HAP-1 (cell line): Measurements from ENCODE around the gene TTC13.

Experiments used
- DNase-seq, 2 experiments: peaks; one replicate each; pipeline ENCODE4 v3.0.0-alpha.2; 2016 to 2020; ENCODE audit warnings: low spot score in 2 of 2
- H3K27me3 ChIP-seq: fragments of 250-450 bp; sonication (Bioruptor Pico); 2 replicates; pipeline ENCODE4 v1.5.1; 2020; ENCODE audit warnings: low read depth, mild to moderate bottlenecking, moderate library complexity
- H3K36me3 ChIP-seq: fragments of 250-450 bp; sonication (Bioruptor Pico); replicated peaks from 2 replicates; pipeline ENCODE4 v1.5.1; 2020; ENCODE audit warnings: mild to moderate bottlenecking
- H3K4me1 ChIP-seq: fragments of 250-450 bp; sonication (Bioruptor Pico); 2 replicates; pipeline ENCODE4 v1.5.1; 2020; ENCODE audit warnings: mild to moderate bottlenecking
- H3K4me3 ChIP-seq: fragments of 250-450 bp; sonication (Bioruptor Pico); 2 replicates; pipeline ENCODE4 v1.5.1; 2020; ENCODE audit warnings: mild to moderate bottlenecking, moderate library complexity
- H3K9me3 ChIP-seq: fragments of 250-450 bp; sonication (Bioruptor Pico); 2 replicates; pipeline ENCODE4 v1.5.1; 2020; ENCODE audit warnings: mild to moderate bottlenecking, moderate library complexity
- in situ Hi-C: fragments of 300-500 bp; cut with MboI; formaldehyde crosslinking; loops from 3 replicates; pipeline ENCODE4 v1.14.3; 2020; ENCODE audit warnings: low sequenced_read_pairs, inconsistent platforms, mixed read lengths

Gene TTC13

GRCh38 chr1:230979952-230980351 lies 1.3 kb upstream of the TTC13 start:
- no peak for DNase-seq
- Histone ChIP-seq H3K9me3 (no peaks in the 10 kb centered on the region), H3K36me3 (peaks cover 5% of the 10 kb centered on the region), H3K4me1 (peaks cover 21% of the 10 kb centered on the region), H3K4me3 (peak overlapping the region; percentile 69), H3K27me3 (no peaks in the 10 kb centered on the region)
- in situ Hi-C loops, result no loop called here

- in situ Hi-C loops, result no loop called here
- H3K27me3 ChIP-seq, result no peaks in the 10 kb centered on the region
- H3K9me3 ChIP-seq, result no peaks in the 10 kb centered on the region
- peaks cover 16% of the 10 kb centered on the region for H3K4me1 ChIP-seq
- peaks cover 5% of the 10 kb centered on the region for H3K36me3 ChIP-seq
- peak overlapping the region; percentile 69 for H3K4me3 ChIP-seq
- no peak for DNase-seq
These were observed 692 bp upstream of the TTC13 start for GRCh38 chr1:230979389-230979716.

GRCh38 chr1:230977761-230978490 lies 735 bp downstream of the TTC13 start:
- Histone ChIP-seq H3K4me1 (peaks cover 11% of the 10 kb centered on the region), H3K9me3 (no peaks in the 10 kb centered on the region), H3K36me3 (peaks cover 5% of the 10 kb centered on the region), H3K4me3 (peak overlapping the region; percentile 69), H3K27me3 (no peaks in the 10 kb centered on the region)
- in situ Hi-C loops, result no loop called here
- DNase-seq, result peak; percentile 16 to 45

- Histone ChIP-seq H3K27me3 (no peaks in the 10 kb centered on the region), H3K4me1 (peaks cover 11% of the 10 kb centered on the region), H3K4me3 (peak overlapping the region; percentile 69), H3K36me3 (peaks cover 2% of the 10 kb centered on the region), H3K9me3 (no peaks in the 10 kb centered on the region)
- in situ Hi-C loops, result no loop called here
- DNase-seq, result no peak
These were observed 1.6 kb downstream of the TTC13 start for GRCh38 chr1:230976825-230977747.

GRCh38 chr1:230976360-230976759 lies 2.3 kb downstream of the TTC13 start:
- in situ Hi-C loops, result no loop called here
- H3K27me3 ChIP-seq, result no peaks in the 10 kb centered on the region
- H3K36me3 ChIP-seq, result no peaks in the 10 kb centered on the region; the same call in none of the 2 replicates
- peaks cover 14% of the 10 kb centered on the region; the same call in 1 of the 2 replicates for H3K4me1 ChIP-seq
- no peak for DNase-seq
- no peaks in the 10 kb centered on the region for H3K9me3 ChIP-seq
- H3K4me3 ChIP-seq, result no peak overlapping the region

- no peak for DNase-seq
- in situ Hi-C loops, result no loop called here
- no peak overlapping the region for H3K4me3 ChIP-seq
- H3K27me3 ChIP-seq, result no peaks in the 10 kb centered on the region
- no peaks in the 10 kb centered on the region; the same call in 1 of the 2 replicates for H3K36me3 ChIP-seq
- H3K9me3 ChIP-seq, result no peaks in the 10 kb centered on the region
- peaks cover 14% of the 10 kb centered on the region; the same call in 1 of the 2 replicates for H3K4me1 ChIP-seq
These were observed 3.0 kb downstream of the TTC13 start for GRCh38 chr1:230975636-230976035.

GRCh38 chr1:230972855-230973271 lies 5.8 kb downstream of the TTC13 start:
- H3K4me1 ChIP-seq, result peaks cover 9% of the 10 kb centered on the region; the same call in 1 of the 2 replicates
- no peaks in the 10 kb centered on the region for H3K27me3 ChIP-seq
- no peak overlapping the region for H3K4me3 ChIP-seq
- no peak for DNase-seq
- H3K9me3 ChIP-seq, result no peaks in the 10 kb centered on the region
- no peaks in the 10 kb centered on the region; the same call in 1 of the 2 replicates for H3K36me3 ChIP-seq
- in situ Hi-C loops, result no loop called here

- Histone ChIP-seq H3K27me3 (no peaks in the 10 kb centered on the region), H3K4me1 (peaks cover 3% of the 10 kb centered on the region; the same call in 1 of the 2 replicates), H3K36me3 (no peaks in the 10 kb centered on the region; the same call in 1 of the 2 replicates), H3K9me3 (no peaks in the 10 kb centered on the region), H3K4me3 (no peak overlapping the region)
- in situ Hi-C loops, result no loop called here
- DNase-seq, result no peak
These were observed 6.9 kb downstream of the TTC13 start for GRCh38 chr1:230971771-230972170.

GRCh38 chr1:230970432-230970831 lies 8.2 kb downstream of the TTC13 start:
- Histone ChIP-seq H3K36me3 (no peaks in the 10 kb centered on the region), H3K27me3 (no peaks in the 10 kb centered on the region), H3K4me3 (no peak overlapping the region), H3K9me3 (no peaks in the 10 kb centered on the region), H3K4me1 (peaks cover 3% of the 10 kb centered on the region; the same call in 1 of the 2 replicates)
- in situ Hi-C loops, result no loop called here
- DNase-seq, result no peak

GRCh38 chr1:230966358-230966873 lies 12.2 kb downstream of the TTC13 start:
- H3K4me3 ChIP-seq, result no peak overlapping the region
- H3K27me3 ChIP-seq, result no peaks in the 10 kb centered on the region
- no peaks in the 10 kb centered on the region for H3K4me1 ChIP-seq
- no peaks in the 10 kb centered on the region for H3K9me3 ChIP-seq
- no peak for DNase-seq
- H3K36me3 ChIP-seq, result no peaks in the 10 kb centered on the region
- in situ Hi-C loops, result no loop called here

GRCh38 chr1:230965535-230965934 lies 13.1 kb downstream of the TTC13 start:
- in situ Hi-C loops, result no loop called here
- Histone ChIP-seq H3K9me3 (no peaks in the 10 kb centered on the region), H3K36me3 (no peaks in the 10 kb centered on the region), H3K27me3 (no peaks in the 10 kb centered on the region), H3K4me3 (no peak overlapping the region), H3K4me1 (no peaks in the 10 kb centered on the region)
- no peak for DNase-seq

GRCh38 chr1:230964896-230965295 lies 13.8 kb downstream of the TTC13 start:
- Histone ChIP-seq H3K36me3 (no peaks in the 10 kb centered on the region; the same call in 1 of the 2 replicates), H3K9me3 (no peaks in the 10 kb centered on the region), H3K27me3 (no peaks in the 10 kb centered on the region), H3K4me1 (no peaks in the 10 kb centered on the region), H3K4me3 (no peak overlapping the region)
- DNase-seq, result no peak
- in situ Hi-C loops, result no loop called here

- in situ Hi-C loops, result no loop called here
- peaks cover 6% of the 10 kb centered on the region for H3K36me3 ChIP-seq
- no peaks in the 10 kb centered on the region; the same call in 1 of the 2 replicates for H3K4me1 ChIP-seq
- no peaks in the 10 kb centered on the region for H3K27me3 ChIP-seq
- H3K9me3 ChIP-seq, result no peaks in the 10 kb centered on the region
- no peak for DNase-seq
- no peak overlapping the region for H3K4me3 ChIP-seq
These were observed 20.3 kb downstream of the TTC13 start for GRCh38 chr1:230958370-230958769.

- Histone ChIP-seq H3K9me3 (no peaks in the 10 kb centered on the region), H3K4me3 (no peak overlapping the region), H3K27me3 (no peaks in the 10 kb centered on the region), H3K4me1 (no peaks in the 10 kb centered on the region; the same call in 1 of the 2 replicates), H3K36me3 (peaks cover 6% of the 10 kb centered on the region)
- DNase-seq, result no peak
- in situ Hi-C loops, result no loop called here
These were observed 21.1 kb downstream of the TTC13 start for GRCh38 chr1:230957580-230957989.
